Measurements from ENCODE around the gene CBARP.
A peak's percentile ranks its signal among the peaks of the same experiment; 100 is the strongest.

Gene CBARP

GRCh38 chr19:1239796-1240737, 2.3 kb upstream of the CBARP start:
- no peak for TF ChIP-seq POLR2A (IDR thresholded peaks at IDR 0.05; ENCODE audit: low read depth, low read length)
- FAIRE-seq: no peak
- DNase-seq (ENCODE audit: insufficient read length, low spot score): peak; percentile 97

GRCh38 chr19:1239420-1239795, 1.6 kb upstream of the CBARP start:
- TF ChIP-seq POLR2A (IDR thresholded peaks at IDR 0.05; ENCODE audit: low read depth, low read length): no peak
- DNase-seq (ENCODE audit: insufficient read length, low spot score) (no peak), FAIRE-seq (no peak)

DNA sequence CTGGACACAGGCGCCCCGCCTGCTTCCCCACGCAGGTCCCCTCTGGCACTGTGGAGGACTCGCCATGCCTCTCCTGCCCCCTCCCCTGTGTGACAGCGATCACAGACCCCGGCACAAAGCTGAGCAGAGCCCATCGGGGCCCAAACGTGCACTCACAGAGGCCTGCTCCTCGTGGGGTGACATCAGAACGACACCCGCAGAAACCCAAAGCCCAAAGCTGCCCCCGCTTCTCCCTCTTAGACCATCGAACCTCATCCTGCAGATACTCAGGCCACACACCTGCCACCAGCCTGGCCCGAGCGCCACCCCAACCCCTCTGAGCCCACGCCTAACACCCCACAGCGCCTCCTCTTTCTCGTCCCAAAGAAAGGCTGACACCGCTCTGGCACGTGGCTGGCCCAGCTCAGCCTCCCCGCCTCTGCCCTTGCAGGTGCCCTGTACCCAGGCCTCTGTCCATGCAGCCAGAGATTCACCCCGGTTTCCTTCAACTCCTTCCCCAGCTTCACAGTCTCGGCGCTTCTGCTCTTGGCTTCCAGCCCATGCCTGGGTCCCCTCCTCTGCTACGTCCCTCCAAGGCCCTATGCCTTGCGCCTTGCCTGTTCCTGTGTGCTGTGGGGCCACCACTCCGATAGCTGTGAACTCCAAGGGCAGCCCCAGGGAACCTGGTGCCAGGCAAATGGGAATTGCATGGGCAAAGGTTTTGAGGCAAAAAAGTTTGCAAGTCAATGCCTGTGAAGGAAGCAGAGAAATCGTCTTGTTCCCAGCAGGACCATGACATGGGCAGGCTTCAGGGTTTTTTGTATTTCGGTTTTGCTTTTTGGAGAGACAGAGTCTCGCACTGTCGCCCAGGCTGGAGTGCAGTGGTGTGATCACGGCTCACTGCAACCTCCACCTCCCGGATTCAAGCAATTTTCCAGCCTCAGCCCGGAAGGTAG, 831 bp upstream of the CBARP start:
- no peak for FAIRE-seq
- no peak for DNase-seq (ENCODE audit: insufficient read length, low spot score)
- no peak for TF ChIP-seq POLR2A (IDR thresholded peaks at IDR 0.05; ENCODE audit: low read depth, low read length)

DNA sequence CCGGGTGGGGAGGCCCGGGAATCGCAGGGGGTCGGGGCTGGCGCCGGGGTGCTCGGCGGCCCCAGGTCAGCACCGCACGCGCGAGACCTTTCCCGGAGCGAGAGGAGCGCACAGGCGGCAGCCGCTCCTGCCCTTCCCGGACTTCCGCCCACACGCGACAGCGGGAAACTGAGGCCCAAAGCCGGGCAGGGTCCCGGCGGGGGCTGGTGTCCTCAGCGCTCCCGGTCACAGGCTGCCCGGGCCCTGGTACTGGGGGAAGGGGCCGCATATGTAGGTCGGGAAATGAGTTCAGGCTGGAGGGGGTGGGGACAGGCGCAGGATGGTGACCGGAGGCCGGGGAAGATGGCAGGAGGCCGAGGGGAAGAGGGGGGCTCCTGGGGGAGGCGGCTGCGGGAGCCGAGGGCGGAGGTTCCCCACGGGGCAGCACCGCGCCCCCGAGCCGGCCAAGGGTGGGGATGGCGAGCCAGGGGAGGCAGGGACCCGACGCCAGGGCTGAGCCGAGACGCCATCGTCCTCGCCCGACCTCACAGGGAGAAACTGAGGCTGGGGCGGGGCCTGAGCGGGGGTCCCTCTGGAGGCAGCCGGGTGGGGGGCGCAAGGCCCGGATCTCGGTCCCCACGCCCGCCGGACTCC, 662 bp downstream of the CBARP start:
- DNase-seq (ENCODE audit: insufficient read length, low spot score) (no peak), FAIRE-seq (no peak)
- TF ChIP-seq POLR2A (IDR thresholded peaks at IDR 0.05; ENCODE audit: low read depth, low read length): no peak

GRCh38 chr19:1236576-1236975, 1.2 kb downstream of the CBARP start:
- no peak for TF ChIP-seq POLR2A (IDR thresholded peaks at IDR 0.05; ENCODE audit: low read depth, low read length)
- DNase-seq (ENCODE audit: insufficient read length, low spot score) (no peak), FAIRE-seq (no peak)

DNA sequence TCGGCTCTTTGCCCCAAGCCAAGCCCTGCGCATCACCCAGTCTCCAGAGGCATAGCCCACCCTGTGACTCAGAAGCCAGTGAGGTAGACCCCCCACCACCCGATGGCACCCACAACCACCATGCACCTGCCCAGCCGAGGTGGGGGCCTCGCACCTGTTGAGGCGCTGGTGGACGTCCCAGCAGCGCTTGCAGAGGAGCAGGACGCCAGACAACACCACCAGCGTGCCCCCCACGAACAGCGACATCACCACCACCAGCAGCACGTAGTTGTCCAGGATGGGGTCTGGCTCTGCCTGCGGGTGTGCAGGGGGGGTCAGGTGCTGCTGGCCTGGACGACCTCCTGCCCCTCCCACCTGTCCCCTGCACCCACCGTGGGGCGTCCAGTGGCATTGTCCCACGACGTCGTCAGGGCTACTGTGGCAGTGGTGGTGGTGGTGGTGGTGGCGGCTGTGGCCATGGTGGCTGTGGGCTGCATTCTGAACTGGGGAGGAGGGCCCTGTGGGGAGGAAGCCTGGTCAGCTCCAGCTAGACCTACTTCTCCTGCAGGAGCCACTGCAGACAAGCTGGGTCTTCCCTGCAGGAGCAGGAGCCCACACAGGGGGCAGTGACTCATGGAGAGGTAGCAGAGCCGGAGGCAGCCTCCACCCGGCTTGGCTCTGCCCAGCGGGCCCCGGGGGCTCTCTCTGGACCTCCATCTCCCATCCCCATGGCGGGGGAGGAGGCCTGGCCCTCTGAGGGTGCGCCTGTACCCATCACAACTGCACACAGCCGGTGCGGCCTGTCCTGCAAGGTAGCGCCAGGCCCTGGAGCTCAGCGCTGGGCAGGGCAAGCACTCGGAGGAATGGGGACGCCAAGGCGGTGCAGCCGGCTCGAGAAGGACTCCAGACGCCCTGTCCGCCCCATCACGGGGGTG, 1.9 kb downstream of the CBARP start:
- DNase-seq (ENCODE audit: insufficient read length, low spot score) (peak; percentile 91), FAIRE-seq (no peak)
- TF ChIP-seq POLR2A (IDR thresholded peaks at IDR 0.05; ENCODE audit: low read depth, low read length): no peak

GRCh38 chr19:1234955-1235380, 2.8 kb downstream of the CBARP start:
- FAIRE-seq (no peak), DNase-seq (ENCODE audit: insufficient read length, low spot score) (no peak)
- no peak for TF ChIP-seq POLR2A (IDR thresholded peaks at IDR 0.05; ENCODE audit: low read depth, low read length)

DNA sequence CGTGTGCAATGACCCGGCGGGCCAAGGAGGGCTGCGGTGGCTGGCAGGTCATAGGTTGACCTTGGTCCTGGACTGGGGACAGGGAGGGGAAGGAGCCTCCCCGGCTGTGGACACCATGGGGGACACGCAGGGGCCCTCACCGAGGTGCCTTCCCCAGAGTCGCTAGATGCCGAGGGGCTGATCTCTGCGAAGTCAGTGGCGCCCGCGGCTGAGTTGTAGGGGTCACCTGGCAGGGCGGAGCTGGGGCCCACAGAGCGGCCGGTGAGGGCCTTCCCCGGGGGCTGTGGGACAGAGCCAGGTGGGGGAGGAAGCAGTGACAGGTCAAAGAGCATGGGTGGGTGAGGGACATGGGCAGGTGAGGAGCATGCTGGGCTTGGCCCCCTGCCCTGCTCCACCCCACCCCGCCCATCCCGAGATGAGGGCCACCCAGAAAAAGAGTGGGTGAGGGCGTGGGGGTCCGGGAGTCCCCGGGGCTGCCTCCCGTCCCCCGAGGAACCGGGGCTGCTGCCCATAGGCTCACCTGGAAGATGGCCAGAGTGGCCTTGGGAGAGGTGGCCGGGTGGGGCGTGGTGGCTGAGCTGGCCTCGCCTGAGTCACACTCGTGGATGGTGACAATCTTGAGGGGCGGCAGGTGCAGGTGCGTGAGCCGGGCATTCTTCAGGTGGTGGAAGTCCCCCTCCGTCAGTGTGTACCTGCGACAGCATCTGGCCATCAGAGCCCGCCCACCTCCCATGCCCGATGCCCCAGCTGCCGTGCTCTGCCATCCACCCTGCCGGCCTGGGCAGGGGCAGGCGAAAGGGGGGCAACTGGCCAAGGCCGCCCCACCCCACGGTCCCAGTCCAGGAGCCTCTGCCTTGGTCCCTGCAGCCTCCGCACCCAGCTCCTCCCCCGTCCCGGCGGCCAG, 3.5 kb downstream of the CBARP start:
- DNase-seq (ENCODE audit: insufficient read length, low spot score) (no peak), FAIRE-seq (no peak)
- TF ChIP-seq POLR2A (IDR thresholded peaks at IDR 0.05; ENCODE audit: low read depth, low read length): no peak

- TF ChIP-seq POLR2A (IDR thresholded peaks at IDR 0.05; ENCODE audit: low read depth, low read length): no peak
- no peak for DNase-seq (ENCODE audit: insufficient read length, low spot score)
- FAIRE-seq: no peak
These were observed 4.6 kb downstream of the CBARP start for GRCh38 chr19:1233115-1233667.

GRCh38 chr19:1232652-1233072, 5.1 kb downstream of the CBARP start:
- DNase-seq (ENCODE audit: insufficient read length, low spot score) (no peak), FAIRE-seq (peak; percentile 30)
- TF ChIP-seq POLR2A (IDR thresholded peaks at IDR 0.05; ENCODE audit: low read depth, low read length): no peak

DNA sequence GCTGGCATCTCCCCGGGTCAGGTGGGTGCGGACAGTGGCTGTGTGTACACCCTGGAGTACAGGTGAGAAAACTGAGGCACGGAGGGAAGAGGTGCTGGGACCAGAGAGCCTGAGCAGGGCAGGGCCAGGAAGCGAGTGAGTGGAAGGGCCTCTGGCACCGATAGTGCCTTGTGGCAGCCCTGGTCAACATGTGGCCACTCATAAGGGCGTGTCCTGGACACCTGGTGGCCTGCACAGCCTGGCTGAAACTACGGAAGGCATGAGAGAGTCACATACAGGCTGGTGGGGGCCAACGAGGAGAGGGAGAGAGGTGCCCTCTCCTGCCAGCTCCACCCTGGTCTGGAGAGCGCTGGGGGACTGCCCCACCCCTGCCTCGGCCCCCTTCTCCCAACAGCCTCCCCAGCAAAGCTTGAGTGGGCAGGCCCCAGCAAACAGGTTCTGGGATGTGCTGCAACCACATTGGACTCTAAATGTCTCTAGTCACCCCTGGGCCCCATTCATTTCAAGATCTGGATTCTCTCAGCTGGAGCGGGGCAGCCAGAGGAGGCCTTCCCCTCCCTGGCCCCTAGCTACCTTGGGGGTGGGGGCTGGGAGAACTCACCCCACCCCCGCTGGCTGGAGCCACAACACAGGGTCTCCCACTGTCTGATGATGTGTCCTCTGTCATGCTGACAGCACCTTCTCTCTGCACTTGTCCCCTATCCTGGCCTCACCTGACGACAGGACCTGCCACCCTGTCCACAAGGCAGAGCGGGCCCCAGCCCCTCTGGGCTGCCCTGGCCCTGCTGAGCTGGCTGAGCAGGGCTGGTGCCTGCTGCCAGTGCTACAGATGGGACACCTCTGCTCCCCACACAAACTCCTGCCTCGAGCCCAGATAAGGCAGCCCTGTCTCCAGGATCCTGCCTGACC, 5.8 kb downstream of the CBARP start:
- peak; percentile 92 for FAIRE-seq
- TF ChIP-seq POLR2A (IDR thresholded peaks at IDR 0.05; ENCODE audit: low read depth, low read length): no peak

More for the DNA sequence above, 5.8 kb downstream of the CBARP start:
- peak; percentile 87 for DNase-seq (ENCODE audit: insufficient read length, low spot score)

Measured in H54 (cell line).